ENCODE data around the gene RAVER1.
"Not testable (repeated sequence)": the region's sequence is repeated elsewhere in the genome, so short reads cannot be mapped to it uniquely, and the experiment has no call there.

The RAVER1 gene

DNA sequence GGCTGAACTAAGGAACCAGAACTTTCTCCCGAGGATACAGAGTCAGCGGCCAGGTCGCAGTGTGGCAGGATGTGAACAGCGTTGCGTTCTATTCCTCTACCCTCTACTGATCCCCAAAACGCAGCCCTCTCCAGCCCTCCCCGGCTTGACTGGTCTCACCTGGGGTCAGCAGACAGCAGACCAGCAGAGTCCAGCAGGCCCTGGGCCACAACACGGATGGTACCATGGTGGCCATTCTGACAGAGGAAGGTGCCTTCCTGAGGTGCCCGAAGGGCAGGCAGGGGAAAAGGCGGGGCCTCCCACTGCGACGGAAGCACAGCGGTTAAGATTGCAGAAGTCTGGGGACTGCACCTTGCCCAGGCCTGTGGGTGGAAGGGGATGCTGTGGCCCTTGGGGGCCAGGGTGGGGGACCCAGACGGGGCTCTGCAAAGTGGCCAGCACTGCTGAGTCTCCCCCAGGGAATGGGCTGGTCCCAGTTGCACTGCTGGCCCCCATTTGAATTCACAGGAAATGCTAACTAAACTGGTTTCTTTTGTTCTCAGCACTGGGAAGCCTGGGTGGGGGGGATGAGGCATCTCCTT, 6.1 kb upstream of the RAVER1 start, which contains the start of gene ICAM3:
Gene ICAM3, minus strand, starts transcription at position 245 of the 581 bp plus-strand sequence. Its CDS starts 10 bp downstream, at position 235.
- no peak within 1 kb of the TSS for H3K4me3 ChIP-seq (ENCODE audit: low read depth, low read length)
- TF ChIP-seq, protein P1, sequence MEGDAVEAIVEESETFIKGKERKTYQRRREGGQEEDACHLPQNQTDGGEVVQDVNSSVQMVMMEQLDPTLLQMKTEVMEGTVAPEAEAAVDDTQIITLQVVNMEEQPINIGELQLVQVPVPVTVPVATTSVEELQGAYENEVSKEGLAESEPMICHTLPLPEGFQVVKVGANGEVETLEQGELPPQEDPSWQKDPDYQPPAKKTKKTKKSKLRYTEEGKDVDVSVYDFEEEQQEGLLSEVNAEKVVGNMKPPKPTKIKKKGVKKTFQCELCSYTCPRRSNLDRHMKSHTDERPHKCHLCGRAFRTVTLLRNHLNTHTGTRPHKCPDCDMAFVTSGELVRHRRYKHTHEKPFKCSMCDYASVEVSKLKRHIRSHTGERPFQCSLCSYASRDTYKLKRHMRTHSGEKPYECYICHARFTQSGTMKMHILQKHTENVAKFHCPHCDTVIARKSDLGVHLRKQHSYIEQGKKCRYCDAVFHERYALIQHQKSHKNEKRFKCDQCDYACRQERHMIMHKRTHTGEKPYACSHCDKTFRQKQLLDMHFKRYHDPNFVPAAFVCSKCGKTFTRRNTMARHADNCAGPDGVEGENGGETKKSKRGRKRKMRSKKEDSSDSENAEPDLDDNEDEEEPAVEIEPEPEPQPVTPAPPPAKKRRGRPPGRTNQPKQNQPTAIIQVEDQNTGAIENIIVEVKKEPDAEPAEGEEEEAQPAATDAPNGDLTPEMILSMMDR (IDR thresholded peaks at IDR 0.05; ENCODE audit: low read depth, low read length) = no peak

DNA sequence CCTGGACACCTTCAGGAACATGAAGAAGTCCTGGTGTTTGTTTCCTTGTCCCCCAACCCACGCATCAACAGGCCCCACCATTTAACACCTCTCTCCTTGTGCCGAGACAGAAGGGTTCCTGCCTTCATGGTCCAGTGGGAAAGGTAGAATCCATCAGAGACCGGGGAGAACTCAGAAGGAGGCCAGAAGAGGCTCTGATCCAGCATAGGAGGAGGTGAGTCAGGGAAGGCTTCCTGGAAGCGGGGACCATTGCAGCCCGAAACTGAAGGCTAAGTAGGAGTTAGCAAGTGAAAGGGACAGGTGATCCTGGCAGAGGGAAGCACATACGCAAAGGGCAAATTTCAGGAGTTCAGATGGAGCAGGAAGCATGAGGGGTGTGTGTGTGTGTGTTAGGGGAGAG, 5.6 kb upstream of the RAVER1 start:
- TF ChIP-seq, protein P1 (IDR thresholded peaks at IDR 0.05; ENCODE audit: low read depth, low read length) = no peak
- no peak overlapping the region for H3K4me3 ChIP-seq (ENCODE audit: low read depth, low read length)

DNA sequence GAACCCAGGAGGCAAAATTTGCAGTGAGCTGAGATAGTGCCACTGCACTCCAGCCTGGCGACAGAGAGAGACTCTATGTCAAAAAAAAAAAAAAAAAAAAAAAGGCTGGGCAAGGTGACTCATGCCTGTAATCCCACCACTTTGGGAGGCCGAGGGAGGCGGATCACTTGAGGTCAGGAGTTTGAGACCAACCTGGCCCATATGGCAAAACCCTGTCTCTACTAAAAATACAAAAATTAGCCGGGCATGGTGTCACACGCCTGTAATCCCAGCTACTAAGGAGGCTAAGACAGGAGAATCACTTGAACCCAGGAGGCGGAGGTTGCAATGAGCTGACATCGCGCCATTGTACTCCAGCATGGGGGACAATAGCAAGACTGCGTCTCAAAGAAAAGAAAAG, 3.4 kb upstream of the RAVER1 start:
- not testable (repeated sequence) for H3K4me3 ChIP-seq (ENCODE audit: low read depth, low read length)

DNA sequence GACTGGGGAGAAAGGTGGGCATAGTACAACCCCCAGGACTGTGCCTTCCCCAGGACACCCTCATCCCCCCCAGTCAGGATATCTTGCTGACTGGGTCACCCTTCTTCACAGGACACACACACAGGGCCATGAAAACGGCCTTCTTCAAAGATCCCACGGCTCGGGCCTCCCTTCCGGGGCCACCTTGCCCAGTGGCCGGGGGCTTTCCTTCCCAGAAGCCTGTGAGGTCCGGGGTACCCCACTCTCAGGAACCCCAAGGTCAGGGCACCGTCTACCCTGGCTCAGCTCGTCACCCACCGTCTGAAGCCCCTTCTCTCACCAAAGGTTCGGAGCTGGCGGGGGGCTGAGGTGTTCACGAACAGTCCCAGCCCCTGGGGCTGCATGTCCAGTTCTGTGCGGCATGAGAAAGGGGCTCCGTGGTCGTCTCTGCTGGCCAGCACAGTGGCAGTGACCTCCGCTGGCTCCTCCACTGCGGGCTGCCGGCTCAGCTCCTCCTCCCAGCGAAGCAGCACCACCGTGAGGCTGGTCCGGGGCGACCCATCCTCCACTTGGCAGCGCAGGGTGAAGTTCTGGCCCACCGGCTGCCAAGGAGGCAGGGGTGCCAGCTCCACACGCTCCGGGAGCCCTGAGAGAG, 2.1 kb upstream of the RAVER1 start:
- H3K4me3 ChIP-seq (ENCODE audit: low read depth, low read length) = no peak overlapping the region
- TF ChIP-seq, protein P1 (IDR thresholded peaks at IDR 0.05; ENCODE audit: low read depth, low read length) = no peak

DNA sequence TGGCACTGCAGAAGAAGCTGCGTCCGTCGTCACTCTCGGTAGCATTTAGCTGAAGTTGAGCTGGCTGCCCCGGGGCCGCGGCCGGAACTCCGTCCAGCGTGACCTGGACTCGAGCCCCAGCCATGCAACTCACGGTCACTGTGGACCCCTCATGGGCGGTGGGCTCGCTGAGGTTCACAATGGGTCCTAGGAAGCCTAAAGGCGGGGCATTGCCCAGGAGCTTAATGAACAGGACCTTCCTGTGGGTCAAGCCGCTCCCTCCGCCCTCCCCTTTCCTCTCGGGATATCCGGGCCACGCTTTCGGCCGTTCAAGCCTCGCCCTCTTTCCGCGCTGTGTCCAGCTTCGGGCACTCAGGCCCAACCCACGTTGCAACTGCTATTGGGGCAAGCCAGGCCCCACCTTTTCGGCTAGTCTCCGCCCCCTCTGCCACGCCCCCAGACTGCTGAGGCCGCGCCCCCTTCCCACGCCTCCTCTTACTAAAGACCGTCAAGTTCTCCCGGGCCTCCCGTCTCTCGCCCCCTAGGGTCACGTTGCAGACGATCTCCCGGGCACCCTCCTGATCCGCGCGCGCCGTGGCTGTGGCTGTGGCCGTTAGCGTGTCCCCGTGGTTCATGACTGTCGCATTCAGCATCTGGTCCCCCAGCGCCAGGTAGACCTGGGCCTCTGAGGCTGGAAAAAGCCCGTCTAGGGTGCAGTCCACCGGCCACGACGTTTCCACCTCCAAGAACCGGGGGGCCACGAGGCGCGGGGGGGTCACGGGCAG, 1.4 kb upstream of the RAVER1 start:
- peak overlapping the region; percentile 86 for H3K4me3 ChIP-seq (ENCODE audit: low read depth, low read length)
- TF ChIP-seq, protein P1 (IDR thresholded peaks at IDR 0.05; ENCODE audit: low read depth, low read length) = 0 out of 2 replicates have a peak, but pooled peaks have one; percentile 5

DNA sequence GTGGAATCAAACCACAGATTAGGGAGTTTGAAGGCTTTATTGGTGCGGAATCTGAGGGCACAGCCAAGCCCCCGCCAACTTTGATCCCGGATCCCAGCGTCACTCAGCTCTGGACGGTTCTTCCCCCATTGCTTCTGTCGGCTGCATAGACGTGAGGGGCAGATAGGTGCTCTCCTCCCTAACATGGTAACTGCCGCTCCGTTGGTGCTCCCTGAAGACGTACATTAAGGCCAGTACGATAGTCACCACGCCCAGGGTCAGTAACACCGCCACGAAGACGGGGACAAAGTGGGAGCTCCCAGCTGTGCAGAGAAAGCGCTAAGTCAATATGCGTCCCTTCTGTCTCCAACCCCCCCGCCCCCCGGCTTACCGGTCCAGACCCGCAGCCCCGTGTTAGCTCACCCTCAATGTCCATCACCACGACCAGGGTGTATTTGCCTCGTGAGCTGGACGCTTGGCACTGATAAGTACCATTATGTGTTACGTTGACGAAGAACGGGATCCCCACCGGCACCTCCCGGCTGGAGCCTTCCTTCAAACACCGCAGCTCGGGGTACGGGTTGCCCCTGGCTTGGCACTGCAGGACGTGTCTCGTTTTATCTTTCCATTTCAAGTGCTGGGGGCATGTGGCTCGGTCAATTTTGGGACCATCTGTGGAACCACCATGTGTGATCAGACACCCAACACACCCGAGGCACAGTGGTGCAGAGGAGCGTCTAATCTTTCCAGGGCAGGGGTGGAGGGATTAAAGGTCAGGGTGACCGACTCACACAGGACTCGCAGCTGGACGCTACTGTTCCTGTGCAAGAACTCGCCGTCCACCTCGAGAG, 644 bp upstream of the RAVER1 start:
- peak overlapping the region; percentile 86 for H3K4me3 ChIP-seq (ENCODE audit: low read depth, low read length)
- TF ChIP-seq, protein P1 (IDR thresholded peaks at IDR 0.05; ENCODE audit: low read depth, low read length) = no peak

DNA sequence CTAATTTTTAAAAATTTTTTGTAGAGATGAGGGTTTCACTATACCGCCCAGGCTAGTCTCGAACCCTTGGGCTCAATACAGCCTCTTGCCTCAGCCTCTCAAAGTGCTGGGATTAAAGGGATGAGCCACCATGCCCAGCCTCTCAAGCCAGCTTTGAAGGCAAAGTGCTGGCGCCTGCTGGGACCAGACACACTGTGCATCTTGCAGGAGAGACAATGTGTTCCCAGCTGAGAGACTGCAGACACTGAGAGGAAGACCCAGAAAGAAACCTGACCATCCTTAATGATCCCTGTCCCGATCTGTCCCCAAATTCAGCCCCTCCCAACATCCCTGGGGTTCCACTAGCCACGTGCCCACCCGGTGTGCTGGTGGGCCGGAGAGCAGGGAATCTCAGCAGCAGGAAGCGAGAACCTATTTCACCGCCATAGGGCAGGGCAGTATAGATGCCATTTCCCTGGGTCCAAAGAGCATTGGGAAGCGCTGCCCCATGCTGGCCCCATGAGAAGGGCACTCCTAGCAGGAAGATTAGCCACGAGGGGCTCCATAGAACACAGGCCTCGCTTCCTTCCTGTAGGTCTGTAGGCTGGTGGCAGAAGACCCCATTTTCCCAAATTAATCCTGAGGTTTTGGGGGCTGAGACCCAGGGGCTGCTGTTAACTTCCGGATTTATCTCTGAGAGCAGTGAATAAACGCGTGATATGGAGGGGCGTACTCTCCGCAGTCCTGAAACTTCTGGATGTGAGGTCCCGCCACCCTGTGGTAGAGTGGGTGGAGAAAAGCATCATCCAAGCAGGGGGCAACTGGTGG, 968 bp downstream of the RAVER1 start:
- TF ChIP-seq, protein P1 (IDR thresholded peaks at IDR 0.05; ENCODE audit: low read depth, low read length) = no peak
- peak overlapping the region; percentile 86 for H3K4me3 ChIP-seq (ENCODE audit: low read depth, low read length)

All from WI38 (cell line).